DMS79 (cell line): ENCODE results near the gene KLHL8.
"Not testable (repeated sequence)": the region's sequence is repeated elsewhere in the genome, so short reads cannot be mapped to it uniquely, and the experiment has no call there.

Experiments used
- DNase-seq: peaks from one replicate; lab custom pipeline; 2025; lab: John Stamatoyannopoulos, UW

The KLHL8 gene

DNA sequence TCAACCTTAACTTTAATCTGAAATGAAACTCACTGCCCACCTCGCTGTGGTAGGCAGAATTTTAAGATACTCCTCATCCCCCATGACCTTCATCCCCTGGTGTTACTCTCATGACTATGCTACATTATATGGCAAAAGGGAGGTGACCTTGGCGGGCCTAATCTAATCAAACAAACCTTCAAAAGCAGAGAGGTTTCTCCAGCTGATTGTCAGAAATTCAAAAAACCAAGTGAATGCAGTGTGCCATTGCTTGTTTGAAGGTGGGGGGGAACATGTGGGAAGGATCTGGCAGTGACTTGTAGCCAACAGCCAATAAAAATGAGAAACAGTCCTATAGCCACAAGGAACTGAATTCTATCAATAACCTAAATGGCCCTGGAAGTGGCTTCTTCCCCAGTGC, 48.5 kb downstream of the KLHL8 start:
- DNase-seq = no peak

DNA sequence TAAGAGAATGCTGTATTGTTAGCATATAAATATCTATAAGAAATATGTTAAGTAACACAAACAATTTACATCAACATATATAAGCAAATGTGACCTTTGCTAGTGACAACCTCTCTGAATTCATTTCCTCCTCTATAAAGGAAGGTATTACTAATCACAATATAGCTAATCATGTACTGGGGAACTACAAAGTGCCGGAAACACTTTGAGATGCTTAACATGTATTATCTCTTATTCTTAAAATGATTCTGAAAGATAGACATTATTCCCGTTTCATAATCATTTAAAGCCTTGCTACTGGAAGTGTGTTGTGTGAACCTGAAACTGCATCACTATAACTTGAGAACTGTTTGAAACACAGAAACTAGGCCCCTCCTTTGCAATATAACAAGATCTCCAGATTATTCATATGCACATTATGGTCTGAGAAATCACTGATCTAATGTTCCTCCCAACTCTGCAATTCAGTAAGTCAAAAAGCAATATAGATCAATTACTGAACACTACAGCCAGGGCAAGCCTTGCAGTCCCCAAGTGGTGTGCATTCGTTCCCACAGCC, 54.0 kb downstream of the KLHL8 start:
- DNase-seq = no peak

DNA sequence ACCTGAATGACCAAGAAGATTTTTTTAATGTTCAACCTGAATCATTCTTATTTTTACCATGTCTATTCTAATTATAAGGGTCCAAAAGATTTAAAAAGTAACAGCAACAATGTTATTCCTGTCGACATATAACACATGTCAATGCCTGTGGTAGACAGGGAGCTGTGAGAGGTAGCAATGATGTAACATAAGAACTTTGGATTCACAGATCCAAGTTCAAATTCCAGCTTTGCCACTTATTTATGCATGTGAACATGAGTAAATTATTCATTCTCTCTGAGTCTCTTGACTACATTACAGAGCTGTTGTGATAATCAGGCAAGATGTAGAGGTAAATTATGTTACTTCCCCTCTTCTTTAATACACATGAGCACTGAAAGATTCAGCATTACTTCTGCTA, 54.5 kb downstream of the KLHL8 start:
- no peak for DNase-seq

DNA sequence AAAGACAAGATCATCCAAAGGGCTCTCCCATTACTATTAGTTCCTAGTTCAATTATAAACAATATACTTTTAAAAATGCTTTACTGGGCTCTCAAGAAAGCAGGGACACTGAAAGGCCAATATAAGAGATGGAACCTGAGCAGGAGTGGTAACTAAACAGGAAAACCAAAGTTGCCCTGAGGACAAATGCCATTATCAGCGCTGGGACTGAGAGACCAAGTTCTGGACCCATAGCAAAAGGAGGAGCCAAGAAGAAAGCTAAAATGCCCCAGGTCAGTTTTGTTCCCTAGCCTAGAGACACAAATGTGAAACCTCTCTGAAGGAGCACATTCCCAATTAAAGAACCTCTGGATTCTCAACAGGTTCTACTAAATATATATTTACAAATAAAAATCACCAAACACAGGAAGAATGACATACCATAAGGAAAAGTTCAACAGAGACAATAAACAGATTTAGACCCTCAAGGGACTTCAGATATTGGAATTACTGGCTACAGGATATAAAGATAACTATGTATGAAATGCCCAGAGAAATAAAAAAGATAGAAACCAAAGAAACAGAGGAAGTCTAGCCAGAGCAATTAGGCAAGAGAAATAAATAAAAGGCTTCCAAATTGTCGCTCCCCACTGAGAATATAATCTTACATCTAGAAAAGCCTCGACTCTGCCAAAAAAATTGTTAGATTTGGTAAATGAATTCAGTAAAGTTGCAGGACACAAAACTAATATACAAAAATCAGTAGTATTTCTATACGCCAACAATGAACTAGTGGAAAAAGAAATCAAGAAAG, 67.1 kb downstream of the KLHL8 start:
- no peak for DNase-seq

DNA sequence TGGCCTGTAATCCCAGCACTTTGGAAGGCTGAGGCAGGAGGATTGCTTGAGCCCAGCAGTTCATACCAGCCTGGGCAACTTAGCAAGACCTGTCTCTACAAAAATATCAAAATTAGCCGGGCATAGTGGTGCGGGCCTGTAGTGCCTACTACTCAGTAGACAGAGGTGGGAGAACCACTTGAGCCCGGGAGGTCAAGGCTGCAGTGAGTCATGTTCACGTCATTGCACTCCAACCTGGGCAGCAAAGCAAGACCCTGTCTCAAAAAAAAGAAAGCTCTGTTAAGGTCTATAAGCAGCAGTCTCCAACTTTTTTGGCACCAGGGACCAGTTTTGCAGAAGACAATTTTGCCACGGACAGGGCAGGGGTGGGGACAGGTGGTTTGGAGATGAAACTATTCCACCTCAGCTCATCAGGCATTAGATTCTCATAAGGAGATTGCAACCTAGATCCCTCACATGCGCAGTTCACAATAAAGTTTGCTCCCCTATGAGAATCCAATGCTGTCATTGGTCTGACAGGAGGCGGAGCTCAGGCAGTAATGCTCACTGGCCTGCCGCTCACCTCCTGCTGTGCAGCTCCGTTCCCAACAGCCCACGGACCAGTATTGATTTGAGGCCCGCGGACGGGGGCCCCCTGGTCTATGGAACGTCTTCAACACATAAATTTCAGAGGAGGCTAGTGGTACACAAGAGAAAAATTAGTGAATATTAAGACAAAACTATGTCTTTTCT, 67.9 kb downstream of the KLHL8 start:
- DNase-seq = no peak

DNA sequence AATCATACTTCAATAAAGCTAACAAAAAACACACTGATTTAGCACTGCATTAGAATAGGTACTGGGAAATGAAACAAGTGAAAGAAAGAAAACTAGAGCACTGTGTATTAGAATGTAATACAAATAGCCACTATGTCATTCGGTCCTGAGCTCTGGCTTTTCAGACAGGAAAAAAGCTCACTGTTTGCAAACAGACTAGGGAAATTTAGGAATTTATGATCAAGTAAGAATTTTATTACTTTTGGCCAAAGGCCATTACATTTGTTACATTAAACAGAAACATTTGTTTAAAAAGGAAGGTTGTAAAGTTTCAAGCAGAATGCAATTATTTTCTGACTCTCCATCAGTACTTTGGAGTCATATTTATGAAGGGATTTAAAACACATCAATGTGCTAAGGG, 68.7 kb downstream of the KLHL8 start:
- DNase-seq = no peak

DNA sequence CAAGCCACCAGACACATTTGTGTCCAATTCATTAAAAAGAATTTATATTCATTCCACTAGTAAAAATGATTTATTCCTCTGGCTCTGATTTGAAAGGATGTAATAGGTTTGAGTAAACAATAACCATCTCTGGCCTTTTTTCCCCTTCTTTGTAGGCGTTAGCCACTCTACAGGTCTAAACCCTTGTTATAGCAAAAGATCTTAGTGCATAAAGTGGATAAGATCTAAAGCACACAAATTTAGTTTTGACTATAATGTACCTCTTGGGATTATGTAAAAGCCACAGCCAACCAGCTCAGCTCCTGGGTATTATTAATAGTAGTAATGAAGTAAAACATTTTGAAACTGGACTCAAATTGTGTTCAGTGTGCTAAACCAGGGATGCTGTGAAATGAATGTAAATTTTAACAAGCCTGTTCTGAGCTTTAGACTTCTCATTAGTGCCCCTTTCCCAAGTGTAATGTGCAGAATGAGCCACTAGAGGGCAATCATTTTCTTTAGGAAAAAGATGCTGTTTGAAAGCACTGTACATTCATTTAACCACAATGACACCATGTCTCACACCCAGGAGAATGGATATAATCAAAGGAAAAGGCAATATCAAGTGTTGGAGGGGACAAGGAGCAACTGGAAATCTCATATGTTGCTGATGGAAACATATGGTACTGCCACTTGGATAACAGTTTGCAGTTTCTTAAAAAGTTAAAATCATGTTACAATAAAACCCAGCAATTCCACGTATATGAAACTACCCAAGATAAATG, 69.7 kb downstream of the KLHL8 start:
- DNase-seq = peak; percentile 25

DNA sequence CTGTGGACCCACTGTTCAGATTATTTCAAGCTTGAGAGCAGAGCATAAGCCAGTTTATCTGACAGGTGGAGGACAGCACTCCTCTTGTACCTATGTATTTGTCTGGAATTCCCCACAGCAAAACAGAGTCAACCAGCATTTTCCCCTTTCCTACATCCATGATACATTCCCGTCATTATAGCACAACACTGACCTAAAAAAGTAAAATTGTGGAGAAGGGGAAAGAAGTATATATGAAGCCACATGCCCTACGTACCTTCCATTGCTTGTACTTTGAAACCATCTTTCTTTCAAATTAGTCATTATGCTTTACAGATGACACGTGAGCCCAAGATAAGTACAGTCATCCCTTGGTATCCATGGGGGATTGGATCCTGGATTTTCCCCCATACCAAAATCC, 73.3 kb downstream of the KLHL8 start:
- no peak for DNase-seq

DNA sequence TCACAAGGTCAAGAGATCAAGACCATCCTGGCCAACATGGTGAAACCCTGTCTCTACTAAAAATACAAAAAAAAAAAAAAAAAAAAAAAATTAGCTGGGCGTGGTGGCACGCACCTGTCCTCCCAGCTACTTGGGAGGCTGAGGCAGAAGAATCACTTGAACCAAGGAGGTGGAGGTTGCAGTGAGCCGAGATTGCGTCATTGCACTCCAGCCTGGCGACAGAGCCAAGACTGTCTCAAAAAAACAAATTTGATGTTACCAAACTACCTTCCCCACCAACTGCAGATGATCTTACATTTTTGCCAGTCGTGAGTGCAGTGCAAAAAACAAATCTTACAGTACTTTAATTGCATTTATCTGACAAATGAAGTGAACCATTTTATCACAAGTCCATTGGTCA, 74.5 kb downstream of the KLHL8 start:
- DNase-seq = not testable (repeated sequence)

DNA sequence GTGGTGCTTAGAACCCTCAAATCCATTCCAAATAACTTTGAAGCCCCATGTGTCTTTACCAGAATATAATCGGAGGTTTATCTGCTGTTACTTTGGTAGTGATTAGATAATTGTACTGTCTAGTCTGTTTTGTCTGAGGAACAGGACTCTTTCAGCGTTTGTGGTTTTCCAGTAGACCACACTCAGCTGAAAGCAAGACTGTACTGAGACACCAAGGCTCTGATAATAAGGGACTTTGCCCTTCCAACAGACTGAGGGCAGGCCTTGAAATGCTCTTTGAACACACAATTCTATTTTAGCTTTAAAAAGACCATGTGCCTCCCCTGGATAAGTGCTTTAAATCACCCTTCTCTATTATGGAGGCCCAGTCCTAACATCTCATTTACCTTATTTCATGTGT, 76.1 kb downstream of the KLHL8 start:
- no peak for DNase-seq

DNA sequence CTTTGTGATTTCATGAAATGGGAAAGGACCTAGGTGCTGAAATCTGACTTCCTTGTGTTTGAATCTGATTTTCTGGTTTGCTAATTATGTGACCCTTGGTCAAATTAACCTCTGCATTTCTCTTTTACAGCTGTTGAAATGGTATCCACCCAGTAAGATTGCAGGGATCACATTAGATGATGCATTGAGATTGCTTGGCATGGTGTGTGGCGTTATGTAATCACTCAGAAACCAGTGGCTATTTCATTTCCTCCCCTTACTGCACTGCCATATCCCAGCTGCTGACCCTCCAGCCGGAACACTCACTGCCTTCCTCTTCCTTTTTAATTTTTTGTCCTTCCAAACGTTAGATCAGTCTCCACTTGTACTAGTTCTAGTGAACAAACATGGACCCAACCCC, 79.0 kb downstream of the KLHL8 start:
- no peak for DNase-seq

DNA sequence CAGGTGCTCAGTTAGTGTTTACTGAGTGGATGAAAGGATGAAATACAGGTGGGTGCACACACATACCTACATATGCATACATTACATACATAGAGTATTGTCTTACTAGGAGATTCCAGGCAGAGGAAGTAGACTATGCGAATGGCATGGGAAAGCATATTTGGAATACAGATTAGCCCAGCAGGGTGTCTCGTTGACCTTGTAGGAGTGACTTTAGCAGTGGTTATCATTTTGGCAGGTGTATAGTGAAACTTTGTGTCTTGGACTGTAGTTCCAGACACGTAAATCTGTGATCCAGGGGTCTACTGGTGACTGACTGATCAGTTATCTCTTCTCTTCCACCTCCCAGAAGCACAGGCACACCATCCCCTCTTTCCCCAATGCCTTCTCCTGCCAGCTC, 86.3 kb downstream of the KLHL8 start:
- no peak for DNase-seq

DNA sequence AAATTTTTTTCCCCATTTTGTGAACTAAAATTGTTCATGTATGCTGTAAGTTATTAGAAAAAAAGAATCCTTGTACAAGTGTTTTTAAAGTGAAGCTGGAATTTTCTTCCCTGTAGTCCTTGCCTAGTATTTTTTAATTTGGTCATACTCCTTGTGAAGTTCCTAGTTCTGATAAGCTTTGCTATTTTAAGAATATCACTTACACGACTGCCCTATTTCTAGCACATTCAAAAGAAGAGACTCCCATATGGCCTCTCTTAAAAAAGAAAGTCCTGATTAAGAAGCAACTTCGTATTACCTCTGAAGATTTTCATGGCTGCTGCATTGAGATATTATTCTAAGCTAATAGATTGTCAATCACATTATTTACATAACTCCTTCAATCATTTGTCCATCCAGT, 87.2 kb downstream of the KLHL8 start:
- no peak for DNase-seq

DNA sequence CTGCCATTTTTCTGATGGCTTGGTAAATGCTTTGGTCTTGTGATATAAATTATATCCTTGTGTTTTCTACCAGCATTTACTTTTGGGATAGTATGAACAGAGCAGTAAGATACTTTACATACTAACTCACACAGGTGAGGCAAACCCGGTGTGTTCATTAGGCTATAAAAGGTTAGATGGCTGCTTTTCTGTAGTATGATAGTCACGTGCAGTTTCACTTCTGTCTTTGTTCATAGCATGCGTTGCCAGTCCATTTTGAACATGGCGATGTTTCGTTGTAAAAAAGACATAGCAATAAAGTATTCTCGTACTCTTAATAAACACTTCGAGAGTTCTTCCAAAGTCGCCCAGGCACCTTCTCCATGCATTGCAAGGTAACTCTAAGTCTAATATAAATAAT, 88.4 kb downstream of the KLHL8 start:
- no peak for DNase-seq

DNA sequence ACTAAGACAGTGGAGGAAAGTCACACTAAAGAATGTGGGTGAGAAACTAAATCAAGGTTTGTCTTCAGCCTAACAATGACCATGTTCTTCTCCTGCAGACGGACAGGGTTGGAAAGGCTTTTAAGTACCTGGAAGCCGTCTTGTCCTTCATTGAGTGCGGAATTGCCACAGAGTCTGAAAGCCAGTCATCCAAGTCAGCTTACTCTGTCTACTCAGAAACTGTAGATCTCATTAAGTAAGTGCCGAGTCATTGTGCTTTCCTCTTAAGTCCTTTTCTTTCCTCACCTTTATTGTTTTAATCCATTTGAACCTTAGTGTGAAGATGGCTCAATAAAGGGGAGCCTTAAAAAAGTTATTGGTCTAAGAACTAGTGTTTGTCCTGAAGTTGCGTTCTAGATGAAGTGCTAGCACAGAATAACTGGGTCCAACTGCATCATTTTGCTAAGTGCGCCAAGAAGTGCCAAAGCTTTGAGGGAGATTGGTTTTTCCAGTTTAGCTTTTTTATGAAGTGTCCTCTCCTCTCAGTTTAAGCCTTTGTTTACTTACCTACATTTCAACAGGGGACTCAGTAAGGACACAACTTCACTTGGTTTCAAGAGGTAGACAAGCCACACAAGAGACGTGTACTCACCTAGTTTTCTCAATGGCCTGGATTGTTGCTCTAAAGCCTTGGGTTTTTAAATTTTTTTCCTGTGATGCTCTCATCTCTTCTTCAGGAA, 89.3 kb downstream of the KLHL8 start:
- DNase-seq = peak; percentile 79

DNA sequence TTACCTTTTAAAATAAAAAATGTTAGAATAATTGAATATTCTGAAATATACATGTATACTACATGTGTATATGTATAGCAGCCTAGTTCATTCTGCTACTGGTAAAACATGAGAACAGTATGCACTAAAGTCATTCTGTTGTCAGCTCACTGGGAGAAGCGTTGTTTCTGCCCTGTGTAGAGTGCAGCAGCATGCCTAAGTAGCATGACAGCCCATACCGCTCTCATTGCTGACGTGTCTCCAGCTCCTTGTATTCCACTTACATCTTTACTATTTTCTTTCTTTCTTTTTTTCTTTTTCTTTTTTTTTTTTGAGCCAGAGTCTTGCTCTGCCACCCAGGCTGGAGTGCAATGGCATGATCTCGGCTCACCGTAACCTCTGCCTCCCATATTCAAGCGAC, 90.7 kb downstream of the KLHL8 start:
- DNase-seq = no peak

DNA sequence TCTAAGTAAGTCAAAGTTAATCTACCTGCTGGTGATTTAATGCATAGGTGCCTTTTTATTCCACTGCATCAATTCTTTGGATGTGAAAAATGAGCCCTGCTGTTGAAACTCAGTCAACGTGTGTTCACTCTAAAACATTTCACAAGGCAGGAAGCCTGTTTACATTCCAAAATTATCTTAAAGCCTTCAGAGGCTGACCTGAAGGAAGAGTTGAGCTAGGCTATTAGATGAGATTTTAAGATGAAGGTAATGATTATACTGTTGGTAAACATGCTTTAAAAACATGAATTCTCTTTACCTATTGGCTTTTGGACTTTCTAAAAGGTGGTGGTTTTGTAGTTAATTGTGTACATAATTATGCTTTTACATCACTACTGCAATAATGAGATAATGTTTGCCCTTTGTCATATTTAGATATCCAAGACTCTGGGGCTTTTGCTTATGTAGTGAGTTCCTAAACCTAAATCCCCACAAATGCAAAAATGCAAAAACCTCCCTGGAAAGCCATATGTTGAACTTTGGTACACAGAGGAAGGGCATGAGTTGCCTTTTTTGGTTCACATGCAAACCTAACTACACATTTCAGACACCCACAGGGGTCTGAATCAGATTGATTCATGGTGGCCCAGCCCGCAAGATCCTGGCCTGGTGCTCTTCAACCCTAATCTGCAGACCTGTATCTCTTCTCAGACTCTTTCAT, 92.3 kb downstream of the KLHL8 start:
- DNase-seq = no peak

DNA sequence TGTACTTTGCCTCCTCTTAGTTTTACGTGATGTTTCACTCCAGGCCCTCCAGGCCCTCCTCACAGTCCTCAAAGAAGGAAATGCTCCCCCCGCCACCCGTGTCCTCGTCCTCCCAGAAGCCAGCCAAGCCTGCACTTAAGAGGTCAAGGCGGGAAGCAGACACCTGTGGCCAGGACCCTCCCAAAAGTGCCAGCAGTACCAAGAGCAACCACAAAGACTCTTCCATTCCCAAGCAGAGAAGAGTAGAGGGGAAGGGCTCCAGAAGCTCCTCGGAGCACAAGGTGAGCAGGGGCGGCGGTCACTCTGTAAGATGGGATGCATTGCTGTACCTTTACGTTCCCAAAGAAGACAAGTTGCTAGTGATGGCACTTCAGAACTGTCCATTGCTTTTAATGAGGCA, 94.4 kb downstream of the KLHL8 start:
- DNase-seq = no peak

DNA sequence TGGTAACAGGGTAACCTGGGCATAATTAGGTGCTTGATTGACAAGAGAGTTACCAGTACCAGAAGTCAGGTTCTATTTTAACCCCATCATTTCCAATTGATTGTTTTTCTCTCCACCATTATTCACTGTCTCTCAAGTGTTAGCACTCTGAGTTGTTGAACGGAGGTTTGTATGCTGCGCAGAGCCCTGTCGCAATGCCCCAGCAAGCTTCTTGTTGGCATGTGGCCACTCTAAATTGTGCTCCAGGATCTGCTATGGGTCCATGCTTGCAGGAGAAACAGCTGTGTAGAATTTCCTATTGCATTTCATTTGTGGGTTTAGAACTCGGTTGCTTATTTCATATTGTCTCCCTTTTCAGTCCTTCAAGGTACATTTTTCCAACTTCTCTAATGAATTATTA, 98.2 kb downstream of the KLHL8 start:
- DNase-seq = no peak

DNA sequence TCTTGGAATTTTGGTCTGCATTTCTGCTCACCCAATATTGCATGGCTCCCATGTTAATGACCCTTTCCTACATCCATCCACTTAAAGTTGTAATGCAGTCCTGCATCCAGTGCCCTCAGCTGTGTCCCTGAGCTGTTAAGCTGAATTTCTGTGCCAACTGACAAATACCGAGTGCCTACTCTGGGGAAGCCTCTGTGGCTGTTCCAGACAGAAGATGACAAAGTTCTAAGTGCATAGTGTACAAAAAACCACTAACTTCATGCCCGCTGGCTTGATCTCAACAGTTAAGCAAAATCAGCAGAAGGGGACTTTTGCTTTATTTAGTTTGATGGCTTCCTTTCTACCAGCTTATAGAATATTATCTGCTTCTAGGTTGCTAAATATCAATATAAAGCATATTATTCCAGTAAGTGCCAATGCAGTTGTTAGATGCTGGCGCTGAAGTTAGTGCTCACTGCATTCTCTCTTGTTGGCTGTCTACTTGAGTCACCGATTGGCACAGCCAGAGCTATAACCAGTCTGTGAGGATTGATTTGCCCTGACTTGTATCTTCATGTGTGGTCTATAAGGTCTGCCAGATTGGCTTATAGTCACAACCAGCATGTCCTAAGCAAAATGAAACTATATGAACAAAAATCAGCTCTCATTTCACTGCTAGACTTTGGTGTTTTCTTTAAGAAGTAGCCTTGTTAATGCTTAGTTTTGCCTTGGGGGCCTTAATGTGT, 98.9 kb downstream of the KLHL8 start:
- DNase-seq = no peak
